CD4-positive, alpha-beta T cell (primary cell): ENCODE measurements around the gene IRF9. TPM values are rescaled to one million over a fixed set of nuclear protein-coding genes. Genes with fewer than 3 reads are reported as not detected.

ENCODE experiments used
- ATAC-seq: fragments of 200-7000 bp; cut with Tn5 transposase; one replicate; pipeline ENCODE4 v1.10.0; 2022; ENCODE audit warnings: mild to moderate bottlenecking; ENCODE audit not compliant: poor library complexity
- CTCF ChIA-PET: fragments of 350-600 bp; sonication (Branson Sonifier 250); formaldehyde crosslinking; loops from one replicate; lab custom pipeline; 2021; ENCODE audit warnings: antibody characterized with exemption, inconsistent platforms; lab: Charles Lee
- POLR2A ChIA-PET: fragments of 350-600 bp; sonication (Branson Sonifier 250); formaldehyde crosslinking; loops from one replicate; lab custom pipeline; 2021; ENCODE audit warnings: antibody characterized with exemption, inconsistent platforms; lab: Charles Lee
- DNase-seq, 14 experiments: peaks; one replicate each; pipeline ENCODE4 v3.0.0-alpha.2; 2013 to 2020; ENCODE audit warnings: mixed read lengths in 2 of 14
- H3K27ac ChIP-seq, 2 donors: one replicate each; pipeline versions ENCODE4 v1.5.1 to v1.7.0; 2013; ENCODE audit warnings: low read length in 2 of 2, low read depth in 1 of 2, mild to moderate bottlenecking in 1 of 2
- H3K27me3 ChIP-seq, 2 experiments: 1 replicate in 1 of 2; 2 replicates in 1 of 2; pipeline versions ENCODE4 v1.6.1 to v1.7.0; 2013; ENCODE audit warnings: low read length in 2 of 2, control low read depth in 1 of 2, mild to moderate bottlenecking in 1 of 2, moderate library complexity in 1 of 2; ENCODE audit not compliant: insufficient read depth in 2 of 2, control insufficient read depth in 1 of 2
- H3K36me3 ChIP-seq: one replicate; pipeline ENCODE4 v1.6.1; 2013; ENCODE audit warnings: low read length, control low read depth; ENCODE audit not compliant: insufficient read depth
- H3K4me1 ChIP-seq: one replicate; pipeline ENCODE4 v1.6.1; 2013; ENCODE audit warnings: low read length, control low read depth; ENCODE audit not compliant: insufficient read depth
- H3K4me3 ChIP-seq: one replicate; pipeline ENCODE4 v1.5.1; 2013; ENCODE audit warnings: mild to moderate bottlenecking, low read length, moderate library complexity
- H3K9me3 ChIP-seq, 2 experiments: 1 replicate in 1 of 2; 2 replicates in 1 of 2; pipeline versions ENCODE4 v1.6.1 to v1.7.0; 2013; ENCODE audit warnings: low read length in 2 of 2, mild to moderate bottlenecking in 2 of 2, control low read depth in 1 of 2, moderate library complexity in 1 of 2; ENCODE audit not compliant: control insufficient read depth in 1 of 2, insufficient read depth in 1 of 2
- H3K27ac Mint-ChIP-seq: one replicate; pipeline ENCODE4 v1.8.0; 2020; ENCODE audit warnings: mixed read lengths
- H3K27me3 Mint-ChIP-seq: one replicate; pipeline ENCODE4 v1.8.0; 2021; ENCODE audit warnings: mixed read lengths
- H3K36me3 Mint-ChIP-seq: one replicate; pipeline ENCODE4 v1.8.0; 2021; ENCODE audit warnings: low read depth, mixed read lengths
- H3K4me1 Mint-ChIP-seq: one replicate; pipeline ENCODE4 v1.8.0; 2021; ENCODE audit warnings: low read depth, mixed read lengths
- H3K4me3 Mint-ChIP-seq: one replicate; pipeline ENCODE4 v1.8.0; 2020; ENCODE audit warnings: mild to moderate bottlenecking, mixed read lengths
- H3K9me3 Mint-ChIP-seq: one replicate; pipeline ENCODE4 v1.8.0; 2020; ENCODE audit warnings: mixed read lengths
- intact Hi-C, 2 experiments: fragments of 100-400 bp; cut with DNase I in 1 of 2; cut with micrococcal nuclease in 1 of 2; formaldehyde crosslinking; loops; one replicate each; pipeline versions ENCODE4 v1.15.1 to v1.9.0; 2023 to 2025; cut with DNase I, micrococcal nuclease
- total RNA-seq, 174 experiments: library from RNA in 2 of 174; stranded (reverse) in 2 of 174; gene quantifications; one replicate each; pipeline ENCODE4 v1.2.3 and lab custom pipeline; 2021 to 2026
- TF ChIP-seq, protein P1 (sequence below): fragments of 200-600 bp; IDR thresholded peaks from one replicate; pipeline ENCODE4 v1.8.0; 2022; ENCODE audit warnings: antibody characterized with exemption, mild to moderate bottlenecking

IRF9 gene
- total RNA-seq, 2 experiments from 2014 or later: 248 to 262 TPM

DNA sequence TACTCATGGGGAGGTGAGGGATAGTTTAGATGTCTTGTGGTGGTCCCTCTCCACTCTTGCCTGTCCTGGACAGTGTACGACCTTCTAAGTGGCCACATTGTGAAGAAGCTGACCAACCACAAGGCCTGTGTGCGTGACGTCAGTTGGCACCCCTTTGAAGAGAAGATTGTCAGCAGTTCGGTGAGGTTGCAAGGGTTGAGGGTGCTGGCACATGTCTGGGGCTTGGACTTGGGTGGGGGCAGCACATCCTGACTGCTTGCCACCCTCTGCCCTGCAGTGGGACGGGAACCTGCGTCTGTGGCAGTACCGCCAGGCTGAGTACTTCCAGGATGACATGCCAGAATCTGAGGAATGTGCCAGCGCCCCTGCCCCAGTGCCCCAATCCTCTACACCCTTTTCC, 38.2 kb upstream of the IRF9 start:
- Histone ChIP-seq H3K4me3 (no peak overlapping the region), H3K9me3 (no peaks in the 10 kb centered on the region), H3K27ac (no peak overlapping the region), H3K36me3 (peaks cover 61% of the 10 kb centered on the region), H3K4me1 (peaks cover 7% of the 10 kb centered on the region), H3K27me3 (no peaks in the 10 kb centered on the region)
- TF ChIP-seq, protein P1, sequence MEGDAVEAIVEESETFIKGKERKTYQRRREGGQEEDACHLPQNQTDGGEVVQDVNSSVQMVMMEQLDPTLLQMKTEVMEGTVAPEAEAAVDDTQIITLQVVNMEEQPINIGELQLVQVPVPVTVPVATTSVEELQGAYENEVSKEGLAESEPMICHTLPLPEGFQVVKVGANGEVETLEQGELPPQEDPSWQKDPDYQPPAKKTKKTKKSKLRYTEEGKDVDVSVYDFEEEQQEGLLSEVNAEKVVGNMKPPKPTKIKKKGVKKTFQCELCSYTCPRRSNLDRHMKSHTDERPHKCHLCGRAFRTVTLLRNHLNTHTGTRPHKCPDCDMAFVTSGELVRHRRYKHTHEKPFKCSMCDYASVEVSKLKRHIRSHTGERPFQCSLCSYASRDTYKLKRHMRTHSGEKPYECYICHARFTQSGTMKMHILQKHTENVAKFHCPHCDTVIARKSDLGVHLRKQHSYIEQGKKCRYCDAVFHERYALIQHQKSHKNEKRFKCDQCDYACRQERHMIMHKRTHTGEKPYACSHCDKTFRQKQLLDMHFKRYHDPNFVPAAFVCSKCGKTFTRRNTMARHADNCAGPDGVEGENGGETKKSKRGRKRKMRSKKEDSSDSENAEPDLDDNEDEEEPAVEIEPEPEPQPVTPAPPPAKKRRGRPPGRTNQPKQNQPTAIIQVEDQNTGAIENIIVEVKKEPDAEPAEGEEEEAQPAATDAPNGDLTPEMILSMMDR: no peak
- ATAC-seq: no peak
- CTCF ChIA-PET: no interaction called here
- POLR2A ChIA-PET: interaction anchor here (6.2 kb wide), 1 partner anchor 8 kb away, joined by 33 read pairs; the partner anchor contains the start of genes DCAF11 and NRL
- no peaks in the 10 kb centered on the region for H3K27me3 Mint-ChIP-seq
- H3K4me3 Mint-ChIP-seq: no peak overlapping the region
- peaks cover 71% of the 10 kb centered on the region for H3K36me3 Mint-ChIP-seq
- H3K4me1 Mint-ChIP-seq: peaks cover 10% of the 10 kb centered on the region
- H3K9me3 Mint-ChIP-seq: no peaks in the 10 kb centered on the region
- intact Hi-C loops: loop anchor here in 1 of 2 experiments (1.0 kb wide), 1 partner anchor 9 kb away; no protein-coding TSS in a partner anchor
- no peak for DNase-seq
- no peak overlapping the region for H3K27ac Mint-ChIP-seq

DNA sequence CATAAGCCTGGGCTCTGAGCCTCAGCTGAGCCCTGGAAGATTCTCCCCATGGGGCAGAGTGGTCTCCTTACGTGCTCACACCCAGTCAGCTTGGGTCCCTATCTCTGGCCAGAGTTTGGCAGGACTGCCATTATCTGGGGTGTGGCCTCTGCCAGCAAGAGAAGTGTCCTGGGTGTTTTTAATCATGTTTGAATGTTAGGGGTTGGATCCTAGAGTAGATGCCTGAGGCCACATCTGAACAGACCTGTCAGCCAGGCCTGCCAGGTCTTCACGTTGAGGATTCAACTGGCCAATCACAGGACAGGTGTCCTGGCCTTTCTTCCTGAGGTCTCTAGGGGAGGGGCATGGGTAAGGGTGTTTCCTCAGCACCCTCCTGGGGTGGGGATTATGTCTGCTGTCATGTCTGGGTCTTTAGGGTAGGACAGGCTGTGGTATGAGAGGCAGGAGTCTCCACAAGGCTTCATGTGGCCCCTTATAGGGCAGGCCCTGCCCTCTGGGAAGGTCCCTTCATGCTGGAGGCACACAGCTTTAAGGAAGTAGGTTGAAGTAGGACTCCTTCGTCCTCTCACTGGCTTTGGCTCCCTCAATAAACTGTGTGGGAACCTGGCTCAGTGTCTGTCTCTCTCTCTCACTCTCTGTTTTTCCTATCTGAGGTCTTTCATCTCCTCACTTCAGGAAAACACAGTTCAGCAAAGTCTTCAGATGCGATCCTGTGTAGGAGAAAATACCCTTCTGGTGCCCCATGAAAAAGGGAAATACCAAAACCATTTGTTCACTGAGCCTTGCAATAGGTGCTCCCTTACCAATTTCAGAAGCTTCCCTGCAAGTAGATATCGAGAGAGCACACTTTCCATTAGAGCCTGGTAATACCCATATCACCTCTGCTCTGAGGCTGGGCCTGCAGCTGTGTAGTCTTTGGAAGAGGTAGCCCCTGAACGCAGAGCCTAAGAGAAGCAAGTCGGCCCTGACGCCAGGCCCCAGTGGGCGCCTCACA, 37.3 kb upstream of the IRF9 start:
- Mint-ChIP-seq H3K4me1 (peaks cover 6% of the 10 kb centered on the region), H3K4me3 (no peak overlapping the region), H3K9me3 (no peaks in the 10 kb centered on the region), H3K27ac (no peak overlapping the region), H3K27me3 (no peaks in the 10 kb centered on the region), H3K36me3 (peaks cover 62% of the 10 kb centered on the region)
- TF ChIP-seq, protein P1: no peak
- ATAC-seq (no peak), DNase-seq (no peak)
- Histone ChIP-seq H3K36me3 (peaks cover 53% of the 10 kb centered on the region), H3K27me3 (no peaks in the 10 kb centered on the region), H3K27ac (no peak overlapping the region), H3K9me3 (no peaks in the 10 kb centered on the region), H3K4me3 (no peak overlapping the region), H3K4me1 (peaks cover 2% of the 10 kb centered on the region)
- ChIA-PET CTCF (no interaction called here), POLR2A (interaction anchor here (1.1 to 6.2 kb wide), 3 partner anchors 9 to 37 kb away, joined by 4 to 33 read pairs (median 6); partner anchors contain the start of genes DCAF11, IRF9, NRL and PSME1)
- intact Hi-C loops: no loop called here

DNA sequence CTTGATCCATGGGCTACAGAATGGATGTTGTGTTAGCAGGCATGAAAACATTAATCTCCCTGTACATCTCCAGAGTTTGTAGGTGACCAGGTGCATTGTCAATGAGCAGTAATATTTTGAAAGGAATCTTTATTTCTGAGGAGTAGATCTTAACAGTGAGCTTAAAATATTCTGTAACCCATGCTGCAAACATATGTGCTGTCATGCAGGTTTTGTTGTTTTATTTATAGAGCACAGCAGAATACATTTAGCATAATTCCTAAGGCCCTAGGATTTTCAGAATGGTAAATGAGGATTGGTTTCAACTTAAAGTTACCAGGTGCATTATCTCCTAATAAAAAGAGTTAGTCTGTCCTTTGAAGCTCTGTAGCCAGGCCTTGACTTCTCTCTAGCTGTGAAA, 34.1 kb upstream of the IRF9 start:
- no peak overlapping the region for H3K4me3 Mint-ChIP-seq
- Histone ChIP-seq H3K27ac (no peak overlapping the region), H3K4me1 (peaks cover 6% of the 10 kb centered on the region), H3K27me3 (no peaks in the 10 kb centered on the region), H3K4me3 (no peak overlapping the region), H3K36me3 (peaks cover 23% of the 10 kb centered on the region), H3K9me3 (no peaks in the 10 kb centered on the region)
- ATAC-seq: no peak
- ChIA-PET CTCF (interaction anchor here (2.8 kb wide), 1 partner anchor 18 kb away, joined by 11 read pairs; no protein-coding TSS in a partner anchor), POLR2A (interaction anchor here (1.8 to 6.2 kb wide), 3 partner anchors 9 to 18 kb away, joined by 6 to 33 read pairs (median 6); partner anchors contain the start of genes DCAF11, NRL and PSME1)
- no peaks in the 10 kb centered on the region for H3K9me3 Mint-ChIP-seq
- no peak overlapping the region for H3K27ac Mint-ChIP-seq
- intact Hi-C loops: no loop called here
- no peak for DNase-seq
- peaks cover 8% of the 10 kb centered on the region for H3K4me1 Mint-ChIP-seq
- TF ChIP-seq, protein P1: no peak
- peaks cover 33% of the 10 kb centered on the region for H3K36me3 Mint-ChIP-seq
- H3K27me3 Mint-ChIP-seq: no peaks in the 10 kb centered on the region
